ENCODE data around the gene ARHGEF12.

ARHGEF12 gene

DNA sequence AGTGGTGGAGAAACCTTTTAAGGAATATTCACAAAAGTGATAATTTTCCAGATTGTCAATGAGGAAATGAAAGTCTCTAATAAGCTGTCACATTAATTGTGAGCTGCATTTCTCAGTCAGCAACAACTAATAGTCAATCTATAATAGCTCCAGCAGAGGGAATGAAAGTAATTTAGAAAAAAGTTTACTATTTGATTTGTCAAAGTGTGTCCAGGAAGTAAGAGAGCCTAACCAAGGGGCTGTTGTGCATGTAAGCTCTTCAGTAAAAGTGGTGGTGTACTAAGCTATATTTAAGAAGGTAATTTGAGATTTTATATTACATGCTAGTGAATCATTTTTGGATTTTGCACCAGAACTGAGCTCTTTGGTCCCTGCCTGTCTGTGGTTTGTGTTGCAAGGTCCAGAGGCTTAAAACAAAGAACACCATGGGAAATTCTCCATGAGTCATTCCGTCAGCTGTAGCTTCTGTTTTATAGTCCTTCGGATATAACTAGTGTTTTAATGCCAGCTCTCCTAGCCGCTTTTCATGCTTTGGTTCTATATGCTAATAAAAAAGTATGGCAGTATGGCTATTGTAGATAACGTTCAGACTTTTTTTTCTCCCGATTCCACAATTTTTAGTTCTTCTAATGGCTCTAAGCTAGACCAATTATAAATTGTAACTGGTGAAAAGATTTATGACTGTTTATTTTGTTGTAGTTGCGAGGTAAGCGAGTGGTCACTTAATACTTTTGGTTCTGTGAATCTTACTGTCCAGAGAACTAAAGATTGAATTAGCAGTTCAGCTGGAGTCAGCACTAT is 64.6 kb downstream of the ARHGEF12 start:
- H3K4me3 ChIP-seq (ENCODE audit: low read depth, low read length): peak overlapping the region; percentile 46
- TF ChIP-seq, protein P1, sequence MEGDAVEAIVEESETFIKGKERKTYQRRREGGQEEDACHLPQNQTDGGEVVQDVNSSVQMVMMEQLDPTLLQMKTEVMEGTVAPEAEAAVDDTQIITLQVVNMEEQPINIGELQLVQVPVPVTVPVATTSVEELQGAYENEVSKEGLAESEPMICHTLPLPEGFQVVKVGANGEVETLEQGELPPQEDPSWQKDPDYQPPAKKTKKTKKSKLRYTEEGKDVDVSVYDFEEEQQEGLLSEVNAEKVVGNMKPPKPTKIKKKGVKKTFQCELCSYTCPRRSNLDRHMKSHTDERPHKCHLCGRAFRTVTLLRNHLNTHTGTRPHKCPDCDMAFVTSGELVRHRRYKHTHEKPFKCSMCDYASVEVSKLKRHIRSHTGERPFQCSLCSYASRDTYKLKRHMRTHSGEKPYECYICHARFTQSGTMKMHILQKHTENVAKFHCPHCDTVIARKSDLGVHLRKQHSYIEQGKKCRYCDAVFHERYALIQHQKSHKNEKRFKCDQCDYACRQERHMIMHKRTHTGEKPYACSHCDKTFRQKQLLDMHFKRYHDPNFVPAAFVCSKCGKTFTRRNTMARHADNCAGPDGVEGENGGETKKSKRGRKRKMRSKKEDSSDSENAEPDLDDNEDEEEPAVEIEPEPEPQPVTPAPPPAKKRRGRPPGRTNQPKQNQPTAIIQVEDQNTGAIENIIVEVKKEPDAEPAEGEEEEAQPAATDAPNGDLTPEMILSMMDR (IDR thresholded peaks at IDR 0.05; ENCODE audit: low read depth, low read length): no peak

DNA sequence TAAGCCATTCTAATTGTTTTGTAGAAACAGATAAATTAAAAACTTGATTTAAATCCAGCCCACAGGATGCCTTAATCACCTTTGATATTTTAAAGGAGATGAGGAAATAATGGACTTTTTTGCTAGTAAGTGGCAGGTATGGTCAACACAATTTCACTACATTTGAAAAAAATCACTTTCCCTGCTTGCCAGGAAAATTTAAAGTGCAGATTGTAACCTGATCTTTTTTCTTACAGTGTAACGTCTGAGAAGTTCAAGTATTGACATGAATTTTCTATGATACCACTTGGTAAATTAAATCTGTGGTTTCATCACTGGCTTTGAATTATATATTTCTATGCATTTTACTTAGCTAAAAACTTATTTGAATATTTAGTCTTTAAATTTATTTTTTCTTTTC is 65.3 kb downstream of the ARHGEF12 start:
- peak overlapping the region; percentile 46; the same call in 1 of the 2 replicates for H3K4me3 ChIP-seq (ENCODE audit: low read depth, low read length)

DNA sequence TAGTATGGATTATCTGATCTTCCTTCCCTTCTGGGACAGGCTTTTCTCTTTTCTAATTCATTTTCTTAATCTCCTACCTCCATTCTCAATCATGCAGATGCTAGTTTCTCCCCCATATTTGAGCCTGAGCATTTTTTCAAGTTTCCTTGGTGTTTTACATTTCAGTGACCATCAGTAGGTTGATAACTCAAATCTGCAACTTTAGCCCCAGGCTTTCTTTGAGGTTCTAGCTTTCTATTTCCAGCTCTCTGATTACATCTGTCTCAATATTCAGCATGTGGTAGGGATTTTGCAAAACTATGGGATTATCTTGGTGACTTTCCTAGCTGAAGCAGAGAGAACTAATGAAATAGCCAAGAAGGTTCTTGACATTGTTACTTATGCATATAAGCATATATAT is 67.8 kb downstream of the ARHGEF12 start:
- TF ChIP-seq, protein P1 (IDR thresholded peaks at IDR 0.05; ENCODE audit: low read depth, low read length): no peak
- no peak overlapping the region for H3K4me3 ChIP-seq (ENCODE audit: low read depth, low read length)

More for the DNA sequence above, 65.3 kb downstream of the ARHGEF12 start:
- TF ChIP-seq, protein P1 (IDR thresholded peaks at IDR 0.05; ENCODE audit: low read depth, low read length): no peak

DNA sequence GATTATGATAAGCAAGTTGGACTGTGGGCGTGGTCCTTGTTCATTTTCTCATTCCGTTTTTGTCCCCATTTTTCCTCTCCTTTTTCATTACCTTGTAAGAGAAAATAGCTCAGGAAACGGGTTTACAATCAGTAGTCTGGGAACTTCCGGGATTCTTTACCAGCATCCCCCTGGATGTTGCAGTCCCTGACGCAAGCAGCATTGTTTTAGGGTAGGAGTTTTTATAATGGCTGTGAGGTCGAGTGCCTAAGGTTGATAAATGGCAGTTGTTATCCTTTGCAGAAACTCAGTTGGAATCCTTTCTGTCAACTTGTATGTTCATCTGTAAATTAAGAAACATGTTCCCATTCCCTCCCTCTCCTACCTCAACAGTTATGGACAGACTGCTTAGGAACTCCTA is 68.3 kb downstream of the ARHGEF12 start:
- H3K4me3 ChIP-seq (ENCODE audit: low read depth, low read length): no peak overlapping the region
- TF ChIP-seq, protein P1 (IDR thresholded peaks at IDR 0.05; ENCODE audit: low read depth, low read length): no peak

DNA sequence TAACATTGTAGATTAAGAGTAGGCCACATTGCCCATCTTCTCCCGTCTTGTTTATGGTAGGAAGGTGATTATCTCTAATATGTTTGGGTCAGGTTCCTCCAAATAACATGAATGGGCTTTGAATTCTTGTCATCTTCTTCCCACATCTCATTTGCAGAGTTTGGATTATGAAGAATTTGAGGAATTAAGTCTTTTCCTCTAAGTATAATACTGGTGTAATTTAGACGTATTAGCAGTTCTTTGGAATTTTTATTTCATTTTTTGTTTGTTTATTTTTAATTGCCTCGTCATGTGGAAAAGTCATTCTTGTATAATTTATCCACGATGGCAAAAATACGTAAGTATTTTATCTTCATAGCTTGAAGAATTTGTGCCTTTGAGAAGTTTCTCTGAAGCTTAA is 73.4 kb downstream of the ARHGEF12 start:
- H3K4me3 ChIP-seq (ENCODE audit: low read depth, low read length): no peak overlapping the region
- TF ChIP-seq, protein P1 (IDR thresholded peaks at IDR 0.05; ENCODE audit: low read depth, low read length): no peak

DNA sequence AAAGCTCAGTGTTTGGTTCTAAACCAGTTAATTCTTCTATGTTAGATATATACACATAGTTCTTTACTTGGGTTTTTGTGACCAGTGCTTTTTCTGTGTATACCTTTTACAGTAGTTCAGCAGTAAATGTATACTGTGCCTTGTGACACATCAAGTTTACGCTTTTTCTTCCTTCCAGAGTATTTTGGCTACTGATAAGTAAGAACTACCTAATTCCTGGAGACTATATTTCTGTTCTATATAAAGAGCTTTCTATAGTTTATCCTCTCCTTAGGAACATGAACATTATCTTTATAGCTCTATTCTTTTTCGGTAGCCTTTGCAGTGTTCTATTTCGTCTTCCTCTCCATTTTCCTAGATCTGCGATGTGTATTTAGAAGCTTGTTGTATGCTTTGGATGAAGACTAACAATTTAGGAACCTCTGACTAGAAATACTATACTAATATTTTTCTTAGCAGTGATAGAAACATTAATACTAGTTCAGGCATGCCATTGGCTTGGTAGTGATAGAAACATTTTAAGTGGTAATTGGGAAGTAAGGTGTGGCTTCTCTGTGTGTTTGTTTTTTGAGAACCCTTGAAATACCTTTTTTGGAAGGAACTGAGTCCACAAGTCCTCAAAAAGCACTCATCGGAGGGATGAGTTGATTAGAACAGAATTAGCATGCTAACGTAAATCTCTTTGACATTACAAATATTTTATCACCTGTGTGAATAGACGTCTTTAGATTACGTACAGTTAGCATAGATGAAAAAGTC is 74.6 kb downstream of the ARHGEF12 start:
- TF ChIP-seq, protein P1 (IDR thresholded peaks at IDR 0.05; ENCODE audit: low read depth, low read length): no peak
- H3K4me3 ChIP-seq (ENCODE audit: low read depth, low read length): no peak overlapping the region

- H3K4me3 ChIP-seq (ENCODE audit: low read depth, low read length): no peak overlapping the region
- TF ChIP-seq, protein P1 (IDR thresholded peaks at IDR 0.05; ENCODE audit: low read depth, low read length): no peak
These were observed 77.3 kb downstream of the ARHGEF12 start for GRCh38 chr11:120413480-120413879.

All from WI38 (cell line).